ENCODE results near the gene NDC80. TPM values are rescaled to one million over a fixed set of nuclear protein-coding genes. Genes with fewer than 3 reads are reported as not detected.

NDC80 gene
- total RNA-seq, 4 donors from 2014 or later, result 0.63 to 3.7 (median 1.4) TPM

GRCh38 chr18:2573408-2573807 lies 2.1 kb downstream of the NDC80 start:
- Histone ChIP-seq H3K9me3 (no peaks in the 10 kb centered on the region), H3K27ac (no peak overlapping the region), H3K27me3 (no peaks in the 10 kb centered on the region), H3K4me1 (peaks cover 0 to 25% (median 9%) of the 10 kb centered on the region in 4 donors), H3K36me3 (no peaks in the 10 kb centered on the region), H3K4me3 (no peak overlapping the region)
- TF ChIP-seq EP300 (IDR thresholded peaks at IDR 0.05), result no peak
- no peak for TF ChIP-seq POLR2A (IDR thresholded peaks at IDR 0.05)
- TF ChIP-seq, protein P1, sequence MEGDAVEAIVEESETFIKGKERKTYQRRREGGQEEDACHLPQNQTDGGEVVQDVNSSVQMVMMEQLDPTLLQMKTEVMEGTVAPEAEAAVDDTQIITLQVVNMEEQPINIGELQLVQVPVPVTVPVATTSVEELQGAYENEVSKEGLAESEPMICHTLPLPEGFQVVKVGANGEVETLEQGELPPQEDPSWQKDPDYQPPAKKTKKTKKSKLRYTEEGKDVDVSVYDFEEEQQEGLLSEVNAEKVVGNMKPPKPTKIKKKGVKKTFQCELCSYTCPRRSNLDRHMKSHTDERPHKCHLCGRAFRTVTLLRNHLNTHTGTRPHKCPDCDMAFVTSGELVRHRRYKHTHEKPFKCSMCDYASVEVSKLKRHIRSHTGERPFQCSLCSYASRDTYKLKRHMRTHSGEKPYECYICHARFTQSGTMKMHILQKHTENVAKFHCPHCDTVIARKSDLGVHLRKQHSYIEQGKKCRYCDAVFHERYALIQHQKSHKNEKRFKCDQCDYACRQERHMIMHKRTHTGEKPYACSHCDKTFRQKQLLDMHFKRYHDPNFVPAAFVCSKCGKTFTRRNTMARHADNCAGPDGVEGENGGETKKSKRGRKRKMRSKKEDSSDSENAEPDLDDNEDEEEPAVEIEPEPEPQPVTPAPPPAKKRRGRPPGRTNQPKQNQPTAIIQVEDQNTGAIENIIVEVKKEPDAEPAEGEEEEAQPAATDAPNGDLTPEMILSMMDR (IDR thresholded peaks at IDR 0.05), result no peak
- WGBS, 2 donors, result 43 to 50% methylated on average over 2 of the region's 2 CpGs
- DNase-seq (ENCODE audit: low spot score in 2 of 2), result no peak

DNA sequence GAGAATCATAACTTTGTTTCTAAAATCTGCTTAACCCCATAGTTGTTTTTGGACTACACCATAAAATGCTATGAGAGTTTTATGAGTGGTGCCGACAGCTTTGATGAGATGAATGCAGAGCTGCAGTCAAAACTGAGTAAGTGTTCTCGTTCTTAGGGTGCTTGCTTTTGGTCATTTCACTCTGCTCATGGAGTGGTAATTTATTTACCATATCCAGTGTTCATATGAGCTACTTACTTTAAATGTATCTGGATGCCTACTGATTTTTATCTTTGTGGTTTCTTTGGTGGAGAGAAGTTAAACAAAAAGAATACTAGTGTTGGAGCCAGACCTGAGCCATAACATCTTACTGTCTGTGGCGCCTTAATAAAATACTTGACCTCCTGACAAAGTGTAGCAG lies 16.4 kb downstream of the NDC80 start:
- Histone ChIP-seq H3K27ac (no peak overlapping the region), H3K27me3 (no peaks in the 10 kb centered on the region), H3K4me1 (peaks cover 0 to 10% (median 0%) of the 10 kb centered on the region in 4 donors), H3K9me3 (no peaks in the 10 kb centered on the region), H3K4me3 (no peak overlapping the region), H3K36me3 (no peaks in the 10 kb centered on the region)
- WGBS, 2 donors, result 66% methylated on average over 3 of the region's 3 CpGs
- DNase-seq (ENCODE audit: low spot score in 2 of 2), result no peak
- no peak for TF ChIP-seq EP300 (IDR thresholded peaks at IDR 0.05)
- TF ChIP-seq, protein P1 (IDR thresholded peaks at IDR 0.05), result no peak
- TF ChIP-seq POLR2A (IDR thresholded peaks at IDR 0.05), result no peak

DNA sequence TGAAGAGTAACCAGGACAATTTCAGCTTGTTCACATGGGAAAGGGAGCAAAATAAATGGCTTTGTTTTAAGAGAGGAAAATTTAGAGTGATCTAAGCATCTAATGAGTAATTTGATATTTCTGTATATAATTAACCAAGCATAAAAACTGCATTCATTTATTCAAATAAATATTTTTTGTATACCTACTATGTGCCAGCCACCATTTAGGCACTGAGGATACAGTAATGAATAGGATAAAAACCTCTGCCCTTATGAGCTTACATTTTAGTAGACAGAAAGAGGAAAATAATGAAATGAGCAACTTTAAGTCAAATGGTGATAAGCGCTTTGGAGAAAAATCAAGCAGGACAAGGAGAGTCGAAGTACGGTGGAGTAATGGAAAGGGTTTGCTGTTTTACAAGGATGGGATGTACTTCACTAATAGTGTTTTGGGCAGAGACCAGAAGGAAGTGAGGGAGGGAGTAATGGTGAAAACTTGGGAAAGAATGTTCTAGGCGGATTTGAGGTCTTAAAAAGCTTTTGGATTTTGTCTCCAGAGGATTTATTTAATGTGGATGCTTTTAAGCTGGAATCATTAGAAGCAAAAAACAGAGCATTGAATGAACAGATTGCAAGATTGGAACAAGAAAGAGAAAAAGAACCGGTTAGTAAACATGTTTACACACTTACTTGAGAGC lies 17.4 kb downstream of the NDC80 start:
- peak overlapping the region in 1 of 4 donors; percentile 16 for H3K4me3 ChIP-seq

GRCh38 chr18:2589345-2590068 lies 18.1 kb downstream of the NDC80 start:
- WGBS, 2 donors, result 72 to 76% methylated on average over 3 of the region's 3 CpGs
- H3K27me3 ChIP-seq, result no peaks in the 10 kb centered on the region
- peak overlapping the region in 1 of 4 donors; percentile 16 for H3K4me3 ChIP-seq
- TF ChIP-seq POLR2A (IDR thresholded peaks at IDR 0.05) (no peak), EP300 (IDR thresholded peaks at IDR 0.05) (no peak)
- TF ChIP-seq, protein P1 (IDR thresholded peaks at IDR 0.05), result no peak
- no peak for DNase-seq (ENCODE audit: low spot score in 2 of 2)
- peak overlapping the region; percentile 3 to 65 (median 52) for H3K27ac ChIP-seq
- no peaks in the 10 kb centered on the region for H3K36me3 ChIP-seq
- peaks cover 0 to 10% (median 0%) of the 10 kb centered on the region in 4 donors for H3K4me1 ChIP-seq
- H3K9me3 ChIP-seq, result no peaks in the 10 kb centered on the region

More for the DNA sequence above, 17.4 kb downstream of the NDC80 start:
- 59 to 66% methylated on average over 5 of the region's 5 CpGs for WGBS, 2 donors
- H3K36me3 ChIP-seq, result no peaks in the 10 kb centered on the region
- H3K4me1 ChIP-seq, result peaks cover 0 to 10% (median 0%) of the 10 kb centered on the region in 4 donors
- TF ChIP-seq, protein P1 (IDR thresholded peaks at IDR 0.05), result no peak
- TF ChIP-seq EP300 (IDR thresholded peaks at IDR 0.05), result no peak
- TF ChIP-seq POLR2A (IDR thresholded peaks at IDR 0.05), result no peak
- H3K27me3 ChIP-seq, result no peaks in the 10 kb centered on the region
- no peaks in the 10 kb centered on the region for H3K9me3 ChIP-seq
- no peak for DNase-seq (ENCODE audit: low spot score in 2 of 2)
- H3K27ac ChIP-seq, result peak overlapping the region; percentile 3 to 65 (median 52)

DNA sequence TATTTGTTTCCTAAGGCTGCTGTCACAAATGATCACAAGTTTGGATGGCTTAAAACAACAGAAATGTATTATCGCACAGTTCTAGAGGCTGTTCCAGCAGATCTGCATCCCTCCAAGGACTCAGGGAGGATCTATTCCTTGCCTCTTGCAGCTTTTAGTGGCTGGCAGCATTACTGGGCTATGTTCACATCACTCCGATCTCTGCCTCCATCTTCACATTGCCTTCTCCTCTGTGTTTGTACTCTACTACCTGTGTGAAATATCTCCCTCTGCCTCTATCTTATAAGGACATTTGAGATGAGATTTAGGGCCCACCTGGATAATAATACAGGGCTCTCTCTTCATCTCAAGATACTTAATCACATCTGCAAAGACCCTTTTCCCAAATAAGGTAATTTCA lies 18.9 kb downstream of the NDC80 start:
- Histone ChIP-seq H3K9me3 (no peaks in the 10 kb centered on the region), H3K4me1 (peaks cover 0 to 10% (median 0%) of the 10 kb centered on the region in 4 donors), H3K27me3 (no peaks in the 10 kb centered on the region), H3K4me3 (peak overlapping the region in 1 of 4 donors; percentile 10), H3K36me3 (no peaks in the 10 kb centered on the region), H3K27ac (peak overlapping the region in 3 of 4 donors; percentile 49 to 63 (median 52))
- TF ChIP-seq EP300 (IDR thresholded peaks at IDR 0.05), result no peak
- 69 to 76% methylated on average over 2 of the region's 2 CpGs for WGBS, 2 donors
- DNase-seq (ENCODE audit: low spot score in 2 of 2), result no peak
